WTC11 (cell line): ENCODE results near the gene SPTBN4. TPM values are rescaled to one million over a fixed set of nuclear protein-coding genes. Genes with fewer than 3 reads are reported as not detected.

ENCODE experiments used
- ATAC-seq: fragments of 200-7000 bp; cut with Tn5 transposase; 2 replicates; pipeline ENCODE4 v1.10.0; 2021; ENCODE audit warnings: mild to moderate bottlenecking, moderate library complexity
- CTCF ChIA-PET: fragments of 300-600 bp; sonication (Branson Sonifier 250); formaldehyde crosslinking; loops from one replicate; lab custom pipeline; 2021; ENCODE audit warnings: antibody characterized with exemption; lab: Charles Lee
- POLR2A ChIA-PET: fragments of 350-600 bp; sonication (Branson Sonifier 250); formaldehyde crosslinking; loops from one replicate; lab custom pipeline; 2021; ENCODE audit warnings: antibody characterized with exemption; lab: Charles Lee
- DNase-seq: peaks from one replicate; pipeline ENCODE4 v3.0.0; 2021; ENCODE audit warnings: low spot score
- H3K27ac Mint-ChIP-seq: 2 replicates; pipeline ENCODE4 v1.8.0; 2021; ENCODE audit warnings: mixed read lengths
- H3K27me3 Mint-ChIP-seq: 2 replicates; pipeline ENCODE4 v1.8.0; 2021; ENCODE audit warnings: low read depth, mild to moderate bottlenecking, moderate library complexity, mixed read lengths
- H3K36me3 Mint-ChIP-seq: 2 replicates; pipeline ENCODE4 v1.8.0; 2021; ENCODE audit warnings: mixed read lengths
- H3K4me1 Mint-ChIP-seq: 2 replicates; pipeline ENCODE4 v1.8.0; 2022; ENCODE audit warnings: mixed read lengths
- H3K4me3 Mint-ChIP-seq: 2 replicates; pipeline ENCODE4 v1.8.0; 2021; ENCODE audit warnings: mild to moderate bottlenecking, moderate library complexity, mixed read lengths
- H3K9me3 Mint-ChIP-seq: 2 replicates; pipeline ENCODE4 v1.8.0; 2021; ENCODE audit warnings: mixed read lengths
- AFF4 ChIP-seq: sonication (generic); formaldehyde crosslinking; IDR thresholded peaks from 2 replicates; pipeline ENCODE4 v1.8.1; 2023; ENCODE audit warnings: mild to moderate bottlenecking, missing genetic modification reagents, borderline replicate concordance
- FOXK1 ChIP-seq: sonication (generic); formaldehyde crosslinking; IDR thresholded peaks from 2 replicates; pipeline ENCODE4 v1.8.0; 2022; ENCODE audit warnings: mild to moderate bottlenecking, moderate library complexity, missing genetic modification reagents
- JAZF1 ChIP-seq: fragments of 250-450 bp; sonication (Bioruptor Pico); IDR thresholded peaks from 2 replicates; pipeline ENCODE4 v1.9.0; 2021; ENCODE audit warnings: moderate library complexity, mild to moderate bottlenecking, inconsistent platforms
- MAX ChIP-seq: sonication (generic); formaldehyde crosslinking; IDR thresholded peaks from 2 replicates; pipeline ENCODE4 v1.8.0; 2022; ENCODE audit warnings: mild to moderate bottlenecking, missing genetic modification reagents
- MLX ChIP-seq: sonication (generic); formaldehyde crosslinking; IDR thresholded peaks from 2 replicates; pipeline ENCODE4 v1.8.1; 2023; ENCODE audit warnings: mild to moderate bottlenecking, missing genetic modification reagents, moderate library complexity
- NR2C2 ChIP-seq: sonication (generic); formaldehyde crosslinking; IDR thresholded peaks from 2 replicates; pipeline ENCODE4 v1.8.0; 2022; ENCODE audit warnings: mild to moderate bottlenecking, missing genetic modification reagents
- OVOL2 ChIP-seq: fragments of 250-450 bp; sonication (Bioruptor Pico); IDR thresholded peaks from 2 replicates; pipeline ENCODE4 v1.9.0; 2021; ENCODE audit warnings: mild to moderate bottlenecking, borderline replicate concordance
- PRDM15 ChIP-seq: sonication (generic); formaldehyde crosslinking; IDR thresholded peaks from 2 replicates; pipeline ENCODE4 v1.8.0; 2022; ENCODE audit warnings: missing genetic modification reagents
- RORB ChIP-seq: fragments of 250-450 bp; sonication (Bioruptor Pico); IDR thresholded peaks from 2 replicates; pipeline ENCODE4 v1.9.0; 2021; ENCODE audit warnings: mild to moderate bottlenecking
- SOX15 ChIP-seq: fragments of 250-450 bp; sonication (Bioruptor Pico); IDR thresholded peaks from 2 replicates; pipeline ENCODE4 v1.9.0; 2021; ENCODE audit warnings: mild to moderate bottlenecking
- TEAD4 ChIP-seq: sonication (generic); formaldehyde crosslinking; IDR thresholded peaks from 2 replicates; pipeline ENCODE4 v1.8.0; 2022; ENCODE audit warnings: mild to moderate bottlenecking, missing genetic modification reagents
- ZNF512 ChIP-seq: sonication (generic); formaldehyde crosslinking; IDR thresholded peaks from 2 replicates; pipeline ENCODE4 v1.8.1; 2022; ENCODE audit warnings: missing genetic modification reagents, borderline replicate concordance
- ZNF532 ChIP-seq: fragments of 250-450 bp; sonication (Bioruptor Pico); IDR thresholded peaks from 2 replicates; pipeline ENCODE4 v1.9.0; 2021; ENCODE audit warnings: mild to moderate bottlenecking, borderline replicate concordance
- ZNF671 ChIP-seq: fragments of 250-450 bp; sonication (Bioruptor Pico); IDR thresholded peaks from 2 replicates; pipeline ENCODE4 v1.8.0; 2021; ENCODE audit warnings: mild to moderate bottlenecking
- total RNA-seq: library from RNA; stranded (reverse); gene quantifications from 3 replicates; pipeline ENCODE4 v1.2.3, GENCODE V29; 2021

Gene SPTBN4
- total RNA-seq, 1 experiment from 2014 or later: 2.8 TPM

- Mint-ChIP-seq H3K27ac (no peak overlapping the region), H3K9me3 (no peaks in the 10 kb centered on the region), H3K4me3 (no peak overlapping the region), H3K36me3 (peaks cover 55% of the 10 kb centered on the region), H3K4me1 (no peaks in the 10 kb centered on the region)
- ATAC-seq: peak; percentile 74
- no peak for TF ChIP-seq FOXK1
- no peak for TF ChIP-seq SOX15 (CRISPR knock-in tag)
- TF ChIP-seq OVOL2 (CRISPR knock-in tag): no peak
- no peak for TF ChIP-seq RORB (CRISPR knock-in tag)
- TF ChIP-seq NR2C2: no peak
- TF ChIP-seq MLX (CRISPR knock-in tag): no peak
- TF ChIP-seq MAX (CRISPR knock-in tag): no peak
- no peak for TF ChIP-seq ZNF512 (CRISPR knock-in tag)
- TF ChIP-seq JAZF1 (CRISPR knock-in tag): no peak
- no peak for TF ChIP-seq ZNF532
- TF ChIP-seq ZNF671 (CRISPR knock-in tag): no peak
- TF ChIP-seq TEAD4 (CRISPR knock-in tag): no peak
- TF ChIP-seq PRDM15: no peak
- no peak for TF ChIP-seq AFF4 (CRISPR knock-in tag)
- TF ChIP-seq, all 79 proteins: peak for 0
- POLR2A ChIA-PET: no interaction called here
- DNase-seq: no peak
- CTCF ChIA-PET: interaction anchor here (0.9 to 1.0 kb wide), 3 partner anchors 14 to 20 kb away, joined by 3 read pairs; partner anchors contain the start of gene LTBP4
- no peaks in the 10 kb centered on the region for H3K27me3 Mint-ChIP-seq
These were observed 117.2 kb downstream of the SPTBN4 start for GRCh38 chr19:40584007-40584406.
